Cardiac fibroblast (primary cell): ENCODE results near the gene RPL41.

Experiments
- DNase-seq, 2 donors: peaks; one replicate each; pipeline versions ENCODE4 v3.0.0 to v3.0.0-alpha.2; 2010; ENCODE audit warnings: low read depth in 2 of 2
- H3K4me3 ChIP-seq, 2 donors: replicated peaks in 1 of 2; 1 replicate in 1 of 2; 2 replicates in 1 of 2; pipeline ENCODE4 v1.5.1; 2011; ENCODE audit warnings: low read depth in 2 of 2, low read length in 2 of 2, mild to moderate bottlenecking in 2 of 2, moderate library complexity in 1 of 2
- TF ChIP-seq, protein P1 (sequence below): IDR thresholded peaks from one replicate; pipeline ENCODE4 v1.5.1; 2011; ENCODE audit warnings: low read depth, mild to moderate bottlenecking, low read length, inconsistent platforms

Gene RPL41

GRCh38 chr12:56154246-56154771 is 37.9 kb downstream of the RPL41 start:
- TF ChIP-seq, protein P1, sequence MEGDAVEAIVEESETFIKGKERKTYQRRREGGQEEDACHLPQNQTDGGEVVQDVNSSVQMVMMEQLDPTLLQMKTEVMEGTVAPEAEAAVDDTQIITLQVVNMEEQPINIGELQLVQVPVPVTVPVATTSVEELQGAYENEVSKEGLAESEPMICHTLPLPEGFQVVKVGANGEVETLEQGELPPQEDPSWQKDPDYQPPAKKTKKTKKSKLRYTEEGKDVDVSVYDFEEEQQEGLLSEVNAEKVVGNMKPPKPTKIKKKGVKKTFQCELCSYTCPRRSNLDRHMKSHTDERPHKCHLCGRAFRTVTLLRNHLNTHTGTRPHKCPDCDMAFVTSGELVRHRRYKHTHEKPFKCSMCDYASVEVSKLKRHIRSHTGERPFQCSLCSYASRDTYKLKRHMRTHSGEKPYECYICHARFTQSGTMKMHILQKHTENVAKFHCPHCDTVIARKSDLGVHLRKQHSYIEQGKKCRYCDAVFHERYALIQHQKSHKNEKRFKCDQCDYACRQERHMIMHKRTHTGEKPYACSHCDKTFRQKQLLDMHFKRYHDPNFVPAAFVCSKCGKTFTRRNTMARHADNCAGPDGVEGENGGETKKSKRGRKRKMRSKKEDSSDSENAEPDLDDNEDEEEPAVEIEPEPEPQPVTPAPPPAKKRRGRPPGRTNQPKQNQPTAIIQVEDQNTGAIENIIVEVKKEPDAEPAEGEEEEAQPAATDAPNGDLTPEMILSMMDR, result no peak
- DNase-seq, result no peak
- H3K4me3 ChIP-seq, result no peak overlapping the region

GRCh38 chr12:56154818-56155217 is 38.4 kb downstream of the RPL41 start:
- no peak for DNase-seq
- TF ChIP-seq, protein P1, result no peak
- no peak overlapping the region for H3K4me3 ChIP-seq

DNA sequence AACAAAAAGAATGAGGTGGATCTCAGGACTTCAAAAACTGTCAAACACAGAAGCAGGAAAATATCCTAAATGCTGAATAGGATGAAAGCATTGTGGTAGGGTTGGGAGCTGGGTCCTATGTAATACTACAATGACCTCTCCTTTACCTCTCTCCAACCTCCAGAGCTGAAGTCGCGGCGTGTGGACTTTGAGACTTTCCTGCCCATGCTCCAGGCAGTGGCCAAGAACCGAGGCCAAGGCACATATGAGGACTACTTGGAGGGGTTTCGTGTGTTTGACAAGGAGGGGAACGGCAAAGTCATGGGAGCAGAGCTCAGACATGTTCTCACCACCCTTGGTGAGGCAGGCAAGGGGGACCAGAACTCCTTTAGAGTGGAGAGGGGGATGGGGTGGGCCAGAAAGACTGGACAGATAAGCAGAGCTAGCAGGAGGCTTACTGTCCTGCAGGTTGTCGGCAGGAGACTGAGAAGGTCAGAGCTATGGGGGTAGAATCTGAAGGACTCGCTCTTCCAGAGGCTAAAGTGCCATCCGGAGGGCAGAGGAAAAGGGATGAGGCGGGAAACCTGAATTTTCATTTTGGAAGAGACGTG is 38.9 kb downstream of the RPL41 start:
- no peak for DNase-seq
- TF ChIP-seq, protein P1, result no peak
- no peak overlapping the region for H3K4me3 ChIP-seq

DNA sequence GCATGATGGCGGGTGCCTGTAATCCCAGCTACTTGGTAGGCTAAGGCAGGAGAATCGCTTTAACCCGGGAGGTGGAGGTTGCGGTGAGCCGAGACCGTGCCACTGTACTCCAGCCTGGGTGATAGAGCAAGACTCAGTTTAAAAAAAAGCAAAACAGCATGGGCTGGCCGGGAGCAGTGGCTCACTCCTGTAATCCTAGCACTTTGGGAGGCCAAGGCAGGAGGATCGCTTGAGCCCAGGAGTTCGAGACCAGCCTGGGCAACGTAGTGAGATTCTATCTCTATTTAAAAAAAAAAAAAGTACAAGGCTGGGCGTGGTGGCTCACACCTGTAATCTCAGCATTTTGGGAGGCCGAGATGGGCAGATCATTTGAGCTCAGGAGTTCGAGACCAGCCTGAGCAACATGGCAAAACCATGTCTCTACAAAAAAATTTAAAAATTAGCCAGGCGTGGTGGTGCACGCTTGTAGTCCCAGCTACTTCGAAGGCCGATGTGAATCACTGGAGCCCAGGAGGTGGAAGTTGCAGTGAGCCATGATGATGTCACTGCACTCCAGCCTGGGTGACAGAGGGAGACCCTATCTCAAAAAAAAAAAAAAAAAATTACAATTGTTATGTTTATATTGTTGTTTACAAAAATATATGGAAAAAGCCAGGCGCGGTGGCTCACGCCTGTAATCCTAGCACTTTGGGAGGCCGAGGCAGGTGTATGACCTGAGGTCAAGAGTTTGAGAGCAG is 40.2 kb downstream of the RPL41 start:
- DNase-seq, result peak in 1 of 2 donors; percentile 58
- H3K4me3 ChIP-seq, result peak overlapping the region in 1 of 2 donors; percentile 98

GRCh38 chr12:56157201-56158028 is 41.0 kb downstream of the RPL41 start:
- peak overlapping the region; percentile 93 to 98 for H3K4me3 ChIP-seq
- TF ChIP-seq, protein P1, result peak; percentile 74
- peak; percentile 85 to 91 for DNase-seq

GRCh38 chr12:56158029-56158925 is 41.8 kb downstream of the RPL41 start, which contains the start of gene MYL6:
Gene MYL6 (plus strand): TSS chr12:56158359. CDS start chr12:56158402, 43 bp downstream.
- TF ChIP-seq, protein P1, result no peak
- DNase-seq, result peak; percentile 98 to 99
- peak within 1 kb of the TSS; percentile 93 to 98 for H3K4me3 ChIP-seq
